ENCODE results near the gene SRRD. TPM values are rescaled to one million over a fixed set of nuclear protein-coding genes. Genes with fewer than 3 reads are reported as not detected.

SRRD gene
- total and polyA plus RNA-seq, 2 of the 8 experiments (the other 6 are each of a cell fraction or from before 2014, with no cell fraction given): 17.1 to 25.3 TPM

DNA sequence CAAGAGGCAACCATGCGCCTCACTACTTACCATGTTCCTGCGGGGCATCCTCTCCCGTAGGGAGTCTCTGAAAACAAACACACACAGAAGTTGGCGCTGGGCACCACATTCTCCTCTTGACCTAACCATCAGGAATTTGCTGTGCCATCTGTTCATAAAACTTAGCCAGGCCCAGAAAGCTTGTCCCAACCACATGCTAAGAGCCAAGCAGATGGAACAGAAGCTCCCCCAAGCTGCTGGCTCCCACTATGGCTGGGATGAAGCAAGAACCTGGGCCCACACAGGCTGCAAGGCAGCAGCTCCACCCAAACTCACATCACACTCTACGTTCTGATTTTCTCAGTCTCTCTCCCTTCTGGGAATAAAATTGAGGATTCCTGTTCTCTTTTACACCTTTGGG, 17.5 kb upstream of the SRRD start (continued):
- TF ChIP-seq RBBP5 (IDR thresholded peaks at IDR 0.05; ENCODE audit: borderline replicate concordance, low read depth, low read length): no peak
- TF ChIP-seq POLR2AphosphoS5 (IDR thresholded peaks at IDR 0.05; ENCODE audit: low read depth, low read length): no peak
- no peak for TF ChIP-seq NANOG (IDR thresholded peaks at IDR 0.05; ENCODE audit: insufficient read depth, low read depth, low read length, poor library complexity, severe bottlenecking)
- no peak for TF ChIP-seq JUN (IDR thresholded peaks at IDR 0.05; ENCODE audit: low read depth, low read length)
- no peak for TF ChIP-seq FOSL1 (IDR thresholded peaks at IDR 0.05; ENCODE audit: insufficient read depth, low read depth, low read length)
- TF ChIP-seq RXRA (IDR thresholded peaks at IDR 0.05; ENCODE audit: insufficient read depth, low read depth, low read length): no peak
